HS-27A (cell line): ENCODE data around the gene SAG.

Experiments
- DNase-seq: peaks from one replicate; pipeline ENCODE4 v3.0.0-alpha.2; 2012; ENCODE audit warnings: low read depth, missing footprints

SAG gene

DNA sequence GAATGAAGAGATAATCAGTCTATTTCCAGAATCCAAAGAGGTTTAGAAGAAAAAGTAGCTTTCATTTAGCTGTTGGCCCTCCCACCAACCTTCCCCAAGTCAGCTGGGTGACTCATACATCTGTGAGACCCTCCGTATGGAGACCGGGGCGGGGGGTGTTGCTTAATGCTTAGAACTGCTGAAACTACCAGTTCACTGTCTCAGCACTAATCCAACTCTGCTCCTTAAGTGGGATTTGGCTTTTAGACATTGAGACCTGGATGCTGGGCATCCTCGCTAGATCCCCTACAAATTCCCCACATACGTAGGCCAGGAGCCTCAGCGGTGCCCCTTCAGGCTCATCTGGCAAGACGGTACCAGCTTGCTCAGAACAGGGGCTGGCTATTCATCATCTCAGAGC, at the start of gene SAG:
Gene SAG (plus strand): TSS at position 252 of the 400 bp plus-strand sequence. CDS start 1,374 bp downstream, outside the sequence.
- no peak for DNase-seq

DNA sequence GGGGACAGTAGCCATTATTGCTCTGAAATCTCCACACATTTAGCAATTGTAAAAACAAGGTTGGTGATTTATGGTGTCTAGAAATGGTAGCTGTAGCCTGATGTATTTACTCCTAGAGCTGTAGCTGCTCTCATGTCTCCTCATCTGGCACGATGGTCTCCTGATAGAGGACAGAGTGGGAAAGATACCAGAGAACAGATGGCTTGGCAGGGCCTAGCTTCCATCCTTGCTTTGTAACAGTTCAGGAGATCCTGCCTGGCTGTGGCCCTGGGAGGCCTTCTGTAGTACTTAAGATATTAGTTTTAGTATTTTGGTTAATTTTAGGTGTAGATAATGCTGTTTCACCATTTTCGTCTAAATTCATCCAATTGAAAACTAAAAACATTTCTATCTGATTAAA, 49.4 kb upstream of the SAG start:
- no peak for DNase-seq

GRCh38 chr2:233259730-233260129, 47.9 kb upstream of the SAG start:
- no peak for DNase-seq

DNA sequence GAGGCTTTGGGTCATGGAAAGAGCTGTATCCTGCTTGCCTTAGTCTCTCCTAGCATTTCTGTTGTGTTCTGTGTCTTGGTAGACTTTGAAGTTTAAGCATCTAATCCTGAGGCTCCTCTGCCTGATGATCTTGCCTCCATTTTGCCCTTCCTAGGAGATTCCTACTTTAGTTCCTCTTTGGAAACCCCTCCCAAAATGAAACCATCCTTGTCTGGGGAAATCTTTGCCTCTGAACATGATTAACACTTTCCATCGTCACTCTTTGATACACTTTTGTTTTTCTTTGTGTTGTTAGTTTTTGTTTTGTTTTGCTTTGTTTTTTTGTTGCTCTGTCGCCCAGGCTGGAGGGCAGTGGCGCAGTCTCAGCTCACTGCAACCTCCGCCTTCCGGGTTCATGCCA, 47.0 kb upstream of the SAG start:
- DNase-seq: no peak

GRCh38 chr2:233261819-233262555, 45.6 kb upstream of the SAG start:
- DNase-seq: no peak

DNA sequence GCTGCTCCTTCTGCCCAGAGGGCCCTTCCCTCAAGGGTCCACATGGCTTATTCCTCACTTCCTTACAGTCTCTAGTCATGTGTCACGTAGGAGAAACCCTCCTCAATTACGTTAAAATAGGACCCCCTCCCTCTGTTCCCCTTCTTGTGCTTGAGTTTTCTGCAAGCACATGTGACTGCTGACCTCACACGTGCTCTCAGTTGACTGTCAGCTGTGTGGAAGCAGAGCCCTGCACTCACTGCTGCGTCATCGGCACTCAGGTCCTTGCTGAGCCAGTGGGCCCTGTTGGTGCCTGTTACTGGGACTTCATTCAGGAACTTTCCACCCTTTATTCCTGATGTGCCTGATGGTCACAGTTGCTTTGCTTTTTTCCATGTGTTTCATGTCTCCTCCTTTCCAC, 45.1 kb upstream of the SAG start:
- DNase-seq: no peak

GRCh38 chr2:233263045-233263570, 44.5 kb upstream of the SAG start:
- no peak for DNase-seq

- DNase-seq: no peak
Measured at GRCh38 chr2:233264667-233265066, 42.9 kb upstream of the SAG start.

DNA sequence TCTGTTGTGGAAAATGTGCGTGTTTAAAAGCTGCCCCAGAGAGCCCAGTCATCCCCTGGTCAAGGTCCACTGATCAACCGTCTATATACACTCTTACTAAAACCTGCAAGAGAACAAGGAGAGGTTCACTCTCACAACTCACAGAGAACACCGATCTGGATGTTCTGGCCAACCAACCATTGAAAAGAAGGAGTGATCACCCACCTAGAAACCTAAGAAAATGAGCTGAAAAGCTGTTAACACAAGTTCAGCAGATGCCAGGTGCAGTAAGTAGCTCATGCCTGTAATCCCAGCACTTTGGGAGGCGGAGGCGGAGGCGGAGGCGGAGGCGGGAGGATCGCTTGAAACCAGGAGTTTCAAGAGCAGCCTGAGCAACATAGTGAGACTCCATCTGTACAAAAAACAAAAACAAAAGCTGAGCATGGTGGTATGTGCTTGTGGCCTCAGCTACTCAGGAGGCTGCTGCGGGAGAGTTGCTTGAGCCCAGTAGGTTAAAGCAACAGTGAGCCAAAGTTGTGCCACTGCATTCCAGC, 41.7 kb upstream of the SAG start:
- DNase-seq: no peak

DNA sequence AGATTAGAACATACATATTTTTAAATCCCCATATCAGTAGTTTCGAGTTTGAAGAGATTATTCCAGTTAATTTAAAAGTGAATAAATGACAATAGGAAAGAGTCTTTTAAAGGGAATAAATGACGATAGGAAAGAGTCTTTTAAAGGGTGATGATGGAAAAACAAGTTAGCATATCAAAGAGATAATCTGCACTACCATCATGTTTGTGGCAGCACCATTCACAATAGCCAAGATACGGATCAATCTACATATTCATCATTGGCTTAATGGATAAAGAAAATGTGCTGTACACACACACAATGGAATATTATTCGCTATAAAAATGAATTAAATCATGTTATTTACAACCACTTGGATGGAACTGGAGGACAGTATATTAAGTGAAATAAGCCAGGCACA, 41.1 kb upstream of the SAG start:
- DNase-seq: no peak

GRCh38 chr2:233267516-233268245, 39.9 kb upstream of the SAG start:
- DNase-seq: no peak

- no peak for DNase-seq
Measured at GRCh38 chr2:233270366-233270765, 37.2 kb upstream of the SAG start.

DNA sequence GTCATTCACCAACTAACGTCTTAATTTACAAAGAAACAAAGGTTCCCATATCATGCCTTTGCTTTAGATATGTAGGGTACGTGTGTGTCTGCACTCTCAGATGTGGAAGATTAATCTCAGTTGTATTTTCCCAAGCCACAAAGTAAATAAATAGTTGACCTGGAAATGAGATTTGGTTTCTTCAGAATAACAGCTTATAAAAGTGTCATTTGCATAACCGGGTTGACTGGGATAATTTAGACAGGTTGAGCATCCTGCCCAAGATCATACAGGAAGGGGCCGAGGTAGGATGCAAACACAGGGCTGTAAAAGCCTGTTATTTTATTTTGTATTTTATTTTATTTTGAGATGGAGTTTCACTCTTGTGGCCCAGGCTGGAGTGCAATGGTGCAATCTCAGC, 36.7 kb upstream of the SAG start:
- DNase-seq: no peak

DNA sequence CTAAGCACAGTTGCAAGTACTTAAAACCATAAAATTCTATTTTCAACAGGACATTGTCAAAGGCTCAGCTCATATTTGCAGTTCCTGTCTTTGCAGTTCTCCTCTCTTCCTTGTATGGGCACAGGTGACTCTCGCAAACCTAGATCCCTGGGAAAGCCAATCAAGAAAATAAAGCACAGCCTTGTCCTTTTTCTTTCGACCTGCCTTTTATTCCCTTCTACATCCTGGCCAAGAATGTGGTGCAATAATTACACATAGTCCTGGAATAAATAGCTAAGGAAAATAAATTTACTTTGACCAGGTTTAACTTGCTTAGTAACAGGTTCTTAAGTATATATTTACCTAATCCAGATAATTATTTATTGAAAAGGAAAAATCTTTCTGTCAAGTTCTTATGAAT, 35.9 kb upstream of the SAG start:
- no peak for DNase-seq

- DNase-seq: no peak
Measured at GRCh38 chr2:233273120-233273519, 34.5 kb upstream of the SAG start.

DNA sequence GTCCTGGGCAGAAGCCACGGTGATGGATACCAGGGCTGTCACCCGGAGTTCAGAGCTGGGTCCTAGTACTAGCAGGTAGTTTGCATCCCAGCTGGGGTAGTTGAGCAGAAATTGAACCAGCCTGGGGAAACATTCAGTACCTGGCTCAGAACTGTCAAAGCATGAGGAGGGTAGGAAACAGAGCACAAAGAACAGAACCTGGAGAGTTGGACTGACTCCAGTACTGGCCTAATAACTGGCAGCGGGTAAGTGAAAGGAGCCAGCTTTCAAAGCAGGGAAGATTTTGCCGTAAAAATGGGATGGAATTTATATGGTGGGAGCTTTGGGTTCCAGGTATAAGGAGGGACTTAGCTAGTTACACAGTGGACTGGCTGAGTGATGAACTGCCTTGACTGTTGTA, 32.4 kb upstream of the SAG start:
- DNase-seq: no peak

DNA sequence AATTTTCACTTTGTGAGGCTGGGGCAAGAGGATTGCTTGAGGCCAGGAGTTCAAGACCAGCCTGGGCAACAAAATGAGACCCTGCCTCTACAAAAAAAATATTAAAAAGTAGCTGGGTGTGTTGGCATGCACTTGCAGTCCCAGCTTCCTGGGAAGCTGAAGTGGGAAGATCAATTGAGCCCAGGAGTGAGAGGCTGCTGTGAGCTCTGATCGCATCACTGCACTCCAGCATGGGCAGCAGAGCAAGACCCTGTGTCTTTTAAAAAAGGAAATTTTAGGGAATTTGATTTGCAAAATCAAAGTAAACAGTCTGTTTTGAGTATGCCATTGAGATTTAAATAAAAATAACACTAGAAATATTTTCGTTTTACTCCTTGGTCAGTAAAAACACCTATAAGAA, 28.7 kb upstream of the SAG start:
- DNase-seq: no peak

DNA sequence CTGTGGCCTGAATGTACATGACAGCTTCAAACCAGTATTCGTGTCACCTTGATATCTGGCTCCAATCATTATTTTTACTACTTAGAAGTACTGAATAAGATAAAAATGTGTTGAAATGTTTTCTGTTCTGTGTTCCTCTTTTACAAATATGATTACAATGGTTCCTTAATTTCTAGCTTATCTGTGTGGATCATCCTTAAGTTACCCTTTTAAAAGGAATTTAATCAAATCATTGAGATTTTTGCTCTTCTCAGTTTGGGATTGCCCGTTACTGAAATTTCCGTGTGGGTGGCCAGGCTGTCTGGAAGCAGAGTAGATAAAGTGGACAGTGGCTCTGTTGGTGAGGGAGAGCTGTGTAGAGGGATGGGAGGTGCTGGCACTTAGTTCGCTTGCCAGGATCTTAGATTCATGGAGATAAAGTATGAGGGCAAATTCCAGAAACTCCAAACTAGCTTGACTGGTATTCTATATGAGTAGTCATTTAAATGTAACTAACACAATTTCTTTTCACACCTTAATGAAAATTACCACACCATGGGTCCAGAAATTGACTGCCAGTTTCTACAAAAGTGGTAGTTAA, 27.4 kb upstream of the SAG start:
- DNase-seq: no peak

DNA sequence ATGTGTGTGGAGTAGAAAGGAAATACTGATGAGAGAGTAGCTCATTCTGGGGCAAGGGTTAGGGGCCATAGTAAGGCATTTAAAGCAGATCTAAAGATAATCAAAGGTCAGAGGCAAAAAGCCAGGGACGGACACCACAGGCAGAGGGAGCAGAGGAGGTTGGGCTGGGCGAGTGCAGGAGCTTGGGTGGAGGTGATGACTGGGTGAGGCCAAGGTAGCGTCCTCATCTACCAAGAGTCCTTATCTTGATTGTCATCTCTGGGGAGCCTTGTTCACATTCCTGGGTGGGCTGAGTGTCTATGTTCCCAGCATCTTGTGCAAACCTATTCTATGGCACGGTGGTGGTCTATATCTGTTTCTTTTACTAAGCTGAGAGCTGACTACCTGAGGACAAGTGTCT, 26.1 kb upstream of the SAG start:
- no peak for DNase-seq

GRCh38 chr2:233281992-233282603, 25.5 kb upstream of the SAG start:
- no peak for DNase-seq

DNA sequence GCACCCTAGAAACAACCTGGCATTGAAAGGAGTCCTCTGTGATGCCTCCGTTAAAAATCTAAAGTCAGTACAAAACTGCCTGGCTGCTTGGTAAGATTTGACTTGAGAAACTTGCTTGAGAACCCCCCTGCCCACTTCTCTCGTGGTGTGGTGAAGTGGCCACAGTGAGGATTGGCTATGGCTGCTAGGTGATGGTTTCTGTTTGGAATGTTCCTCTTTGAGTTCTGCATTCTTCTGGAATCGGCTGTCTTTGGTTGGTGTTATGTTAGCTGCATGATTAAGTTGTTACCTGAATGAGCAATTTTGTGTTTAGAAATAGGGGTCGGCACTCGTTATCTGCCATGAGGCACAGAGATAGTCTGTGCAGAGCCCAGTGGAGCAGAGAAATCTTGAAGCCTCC, 21.7 kb upstream of the SAG start:
- no peak for DNase-seq

- DNase-seq: no peak
Measured at GRCh38 chr2:233287871-233288270, 19.7 kb upstream of the SAG start.
